Osteocyte (in vitro differentiated cells): Measurements from ENCODE around the gene GNG14. TPM values are rescaled to one million over a fixed set of nuclear protein-coding genes. Genes with fewer than 3 reads are reported as not detected.

Source experiments
- DNase-seq: peaks from one replicate; pipeline ENCODE4 v3.0.0; 2021; ENCODE audit warnings: mixed read lengths; ENCODE audit not compliant: unreplicated experiment; ENCODE audit errors: extremely low spot score
- H3K27ac Mint-ChIP-seq: one replicate; pipeline ENCODE4 v1.8.0; 2021; ENCODE audit warnings: mild to moderate bottlenecking, mixed read lengths; ENCODE audit not compliant: unreplicated experiment
- H3K27me3 Mint-ChIP-seq: one replicate; pipeline ENCODE4 v1.8.0; 2021; ENCODE audit warnings: mixed read lengths; ENCODE audit not compliant: unreplicated experiment
- H3K36me3 Mint-ChIP-seq: one replicate; pipeline ENCODE4 v1.8.0; 2021; ENCODE audit warnings: mixed read lengths; ENCODE audit not compliant: unreplicated experiment
- H3K4me1 Mint-ChIP-seq: one replicate; pipeline ENCODE4 v1.8.0; 2021; ENCODE audit warnings: mixed read lengths; ENCODE audit not compliant: unreplicated experiment
- H3K4me3 Mint-ChIP-seq: one replicate; pipeline ENCODE4 v1.8.0; 2021; ENCODE audit warnings: mild to moderate bottlenecking, moderate library complexity, mixed read lengths; ENCODE audit not compliant: unreplicated experiment
- H3K9me3 Mint-ChIP-seq: one replicate; pipeline ENCODE4 v1.8.0; 2021; ENCODE audit warnings: mixed read lengths; ENCODE audit not compliant: unreplicated experiment
- total RNA-seq: library from RNA; stranded (reverse); gene quantifications from 2 replicates; pipeline ENCODE4 v1.2.1, GENCODE V29; 2021
- TF ChIP-seq, protein P1 (sequence below): fragments of 200-600 bp; sonication (generic); IDR thresholded peaks from 2 replicates; pipeline ENCODE4 v1.5.0; 2021; ENCODE audit warnings: antibody characterized with exemption, mild to moderate bottlenecking, moderate library complexity

Gene GNG14
- total RNA-seq, 1 donor from 2014 or later, result not detected

DNA sequence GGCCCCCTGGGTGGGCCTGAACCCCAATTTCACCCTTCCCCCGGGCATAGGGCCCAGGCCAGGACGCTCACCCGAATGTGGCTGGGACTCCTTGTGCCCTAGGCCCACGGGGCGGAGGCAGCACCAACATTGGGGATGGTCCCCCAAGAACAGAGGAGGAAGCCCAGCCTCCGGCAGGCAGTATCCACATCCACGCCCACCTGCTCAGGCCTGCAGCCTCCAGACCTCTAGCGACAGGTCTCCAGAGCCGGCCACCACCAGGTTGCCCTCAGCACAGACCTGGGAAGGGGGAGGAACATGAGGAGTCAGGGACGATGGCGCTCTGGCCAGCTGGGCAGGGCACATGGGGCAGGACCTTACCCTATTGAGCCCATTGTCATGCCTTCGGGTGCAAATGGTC, 1.2 kb downstream of the GNG14 start:
- no peaks in the 10 kb centered on the region for H3K4me1 Mint-ChIP-seq
- no peak overlapping the region for H3K4me3 Mint-ChIP-seq
- TF ChIP-seq, protein P1, sequence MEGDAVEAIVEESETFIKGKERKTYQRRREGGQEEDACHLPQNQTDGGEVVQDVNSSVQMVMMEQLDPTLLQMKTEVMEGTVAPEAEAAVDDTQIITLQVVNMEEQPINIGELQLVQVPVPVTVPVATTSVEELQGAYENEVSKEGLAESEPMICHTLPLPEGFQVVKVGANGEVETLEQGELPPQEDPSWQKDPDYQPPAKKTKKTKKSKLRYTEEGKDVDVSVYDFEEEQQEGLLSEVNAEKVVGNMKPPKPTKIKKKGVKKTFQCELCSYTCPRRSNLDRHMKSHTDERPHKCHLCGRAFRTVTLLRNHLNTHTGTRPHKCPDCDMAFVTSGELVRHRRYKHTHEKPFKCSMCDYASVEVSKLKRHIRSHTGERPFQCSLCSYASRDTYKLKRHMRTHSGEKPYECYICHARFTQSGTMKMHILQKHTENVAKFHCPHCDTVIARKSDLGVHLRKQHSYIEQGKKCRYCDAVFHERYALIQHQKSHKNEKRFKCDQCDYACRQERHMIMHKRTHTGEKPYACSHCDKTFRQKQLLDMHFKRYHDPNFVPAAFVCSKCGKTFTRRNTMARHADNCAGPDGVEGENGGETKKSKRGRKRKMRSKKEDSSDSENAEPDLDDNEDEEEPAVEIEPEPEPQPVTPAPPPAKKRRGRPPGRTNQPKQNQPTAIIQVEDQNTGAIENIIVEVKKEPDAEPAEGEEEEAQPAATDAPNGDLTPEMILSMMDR, result no peak

DNA sequence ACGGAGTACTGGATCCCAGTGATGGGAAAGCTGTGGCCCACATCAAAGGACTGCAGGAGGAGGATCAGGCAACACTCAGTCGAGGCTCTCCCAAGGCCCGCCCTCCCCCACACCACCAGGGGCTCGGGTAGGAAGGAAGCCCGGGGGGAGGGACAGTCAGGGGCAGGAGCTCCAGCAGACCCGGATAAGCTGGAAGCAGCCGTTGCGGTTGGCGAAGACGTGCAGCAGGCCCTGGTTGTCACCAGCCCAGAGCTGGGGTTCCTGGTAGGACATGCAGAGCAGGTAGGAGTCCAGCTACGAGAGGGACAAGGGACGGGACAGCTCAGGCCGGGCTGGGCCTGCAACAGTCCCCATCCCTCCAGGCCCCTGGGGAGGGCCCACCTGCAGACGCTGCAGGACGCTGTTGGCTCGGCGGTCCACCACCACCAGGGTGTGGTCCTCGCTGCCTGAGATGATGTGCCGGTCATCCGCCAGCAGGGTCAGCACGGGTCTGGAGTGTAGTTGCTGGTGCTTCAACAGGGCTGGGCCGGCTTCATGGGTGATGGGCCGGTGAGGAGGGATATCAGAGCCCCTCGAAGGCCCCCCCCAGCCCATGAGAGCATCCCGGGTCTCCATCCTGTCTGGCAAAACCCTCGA, 1.9 kb downstream of the GNG14 start:
- no peaks in the 10 kb centered on the region for H3K36me3 Mint-ChIP-seq
- H3K9me3 Mint-ChIP-seq, result no peaks in the 10 kb centered on the region
- DNase-seq, result no peak
- TF ChIP-seq, protein P1, result no peak
- H3K27me3 Mint-ChIP-seq, result no peaks in the 10 kb centered on the region
- H3K27ac Mint-ChIP-seq, result no peak overlapping the region
- no peak overlapping the region for H3K4me3 Mint-ChIP-seq
- no peaks in the 10 kb centered on the region for H3K4me1 Mint-ChIP-seq

More for the DNA sequence above, 1.2 kb downstream of the GNG14 start:
- H3K36me3 Mint-ChIP-seq, result no peaks in the 10 kb centered on the region
- H3K27me3 Mint-ChIP-seq, result no peaks in the 10 kb centered on the region
- no peaks in the 10 kb centered on the region for H3K9me3 Mint-ChIP-seq
- no peak for DNase-seq
- no peak overlapping the region for H3K27ac Mint-ChIP-seq

DNA sequence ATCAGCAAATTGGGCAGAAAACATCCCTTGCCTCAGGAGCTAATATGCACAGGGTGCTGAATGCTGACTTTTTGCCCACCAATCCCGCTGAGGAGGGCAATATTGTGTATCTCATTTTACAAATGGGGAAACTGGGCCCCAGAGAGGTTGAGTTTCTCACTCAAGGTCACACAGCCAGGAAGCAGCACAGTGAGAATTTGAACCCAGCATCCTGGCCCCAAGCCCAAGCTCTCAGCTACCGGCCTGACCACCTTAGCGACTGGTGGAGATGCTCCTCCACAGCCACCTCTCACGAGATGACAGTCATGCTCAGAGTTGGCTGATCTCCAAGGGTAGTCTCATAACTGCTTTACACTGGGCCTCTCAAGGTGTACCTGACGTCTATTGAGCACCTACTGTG, 5.2 kb downstream of the GNG14 start:
- no peaks in the 10 kb centered on the region for H3K36me3 Mint-ChIP-seq
- H3K27me3 Mint-ChIP-seq, result no peaks in the 10 kb centered on the region
- H3K27ac Mint-ChIP-seq, result no peak overlapping the region
- no peaks in the 10 kb centered on the region for H3K9me3 Mint-ChIP-seq
- peaks cover 5% of the 10 kb centered on the region for H3K4me1 Mint-ChIP-seq
- TF ChIP-seq, protein P1, result no peak
- H3K4me3 Mint-ChIP-seq, result no peak overlapping the region
- DNase-seq, result no peak

DNA sequence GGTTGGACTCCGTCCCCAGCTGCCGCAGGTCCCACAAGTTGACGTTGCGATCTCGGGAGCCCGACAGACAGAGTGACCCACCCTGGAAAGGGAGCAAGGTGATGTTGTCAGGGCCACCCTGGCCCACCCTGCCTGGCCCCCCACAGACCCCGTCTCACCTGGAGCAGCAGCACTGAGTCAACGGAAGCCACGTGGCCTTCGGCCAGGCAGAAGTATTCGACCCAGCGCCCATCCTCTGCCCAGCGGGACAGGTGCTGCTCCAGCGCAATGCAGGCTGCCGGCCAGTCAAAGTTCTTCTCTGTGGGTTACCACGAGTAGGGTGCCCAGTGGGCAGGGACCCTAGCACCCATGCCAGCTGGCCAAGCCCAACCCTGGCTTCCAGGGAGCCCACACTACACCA, 6.8 kb downstream of the GNG14 start:
- H3K27me3 Mint-ChIP-seq, result no peaks in the 10 kb centered on the region
- H3K27ac Mint-ChIP-seq, result no peak overlapping the region
- H3K4me1 Mint-ChIP-seq, result peaks cover 5% of the 10 kb centered on the region
- DNase-seq, result no peak
- TF ChIP-seq, protein P1, result no peak
- peaks cover 8% of the 10 kb centered on the region for H3K36me3 Mint-ChIP-seq
- H3K4me3 Mint-ChIP-seq, result no peak overlapping the region
- no peaks in the 10 kb centered on the region for H3K9me3 Mint-ChIP-seq

DNA sequence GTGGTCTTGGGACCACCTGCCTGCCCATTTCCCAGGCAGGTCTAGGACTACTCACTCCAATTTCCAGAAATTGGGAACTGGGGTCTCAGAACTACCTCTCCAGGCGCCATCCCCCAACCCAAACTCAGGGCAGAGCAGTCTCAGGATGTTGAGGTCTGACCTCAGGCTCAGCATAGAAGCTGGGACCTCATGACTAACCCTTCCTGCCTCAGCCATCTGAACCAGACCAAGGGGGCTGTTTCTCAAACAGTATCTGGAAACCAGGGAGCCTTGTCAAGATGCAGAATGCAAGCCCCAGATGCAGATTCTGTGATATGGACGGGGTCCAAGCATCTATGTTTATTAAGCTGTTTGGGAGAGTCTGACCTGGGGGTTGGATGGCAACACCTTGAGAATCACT, 7.3 kb downstream of the GNG14 start:
- no peak overlapping the region for H3K27ac Mint-ChIP-seq
- no peaks in the 10 kb centered on the region for H3K27me3 Mint-ChIP-seq
- TF ChIP-seq, protein P1, result no peak
- peak overlapping the region; percentile 91 for H3K4me3 Mint-ChIP-seq
- peaks cover 9% of the 10 kb centered on the region for H3K36me3 Mint-ChIP-seq
- no peaks in the 10 kb centered on the region for H3K9me3 Mint-ChIP-seq
- no peak for DNase-seq
- H3K4me1 Mint-ChIP-seq, result peaks cover 5% of the 10 kb centered on the region
